Measurements from ENCODE around the gene BMP8B. TPM values are rescaled to one million over a fixed set of nuclear protein-coding genes. Genes with fewer than 3 reads are reported as not detected.

BMP8B gene
- total RNA-seq, 1 donor from 2014 or later: 0.10 TPM

- no peaks in the 10 kb centered on the region for H3K4me1 Mint-ChIP-seq (ENCODE audit: unreplicated experiment)
- H3K4me3 Mint-ChIP-seq (ENCODE audit: unreplicated experiment): no peak overlapping the region
- no peak for TF ChIP-seq CTCF (IDR thresholded peaks at IDR 0.05; ENCODE audit: unreplicated experiment)
- no peaks in the 10 kb centered on the region for H3K36me3 Mint-ChIP-seq (ENCODE audit: low read depth, unreplicated experiment)
- DNase-seq (ENCODE audit: low spot score): no peak
- H3K27ac Mint-ChIP-seq (ENCODE audit: unreplicated experiment): no peak overlapping the region
- no peaks in the 10 kb centered on the region for H3K9me3 Mint-ChIP-seq (ENCODE audit: unreplicated experiment)
- H3K27me3 Mint-ChIP-seq (ENCODE audit: unreplicated experiment): no peaks in the 10 kb centered on the region
These were observed 67.0 kb downstream of the BMP8B start for GRCh38 chr1:39721664-39722063.

- Mint-ChIP-seq H3K9me3 (ENCODE audit: unreplicated experiment) (no peaks in the 10 kb centered on the region), H3K27me3 (ENCODE audit: unreplicated experiment) (no peaks in the 10 kb centered on the region), H3K27ac (ENCODE audit: unreplicated experiment) (no peak overlapping the region), H3K4me3 (ENCODE audit: unreplicated experiment) (no peak overlapping the region), H3K4me1 (ENCODE audit: unreplicated experiment) (no peaks in the 10 kb centered on the region), H3K36me3 (ENCODE audit: low read depth, unreplicated experiment) (no peaks in the 10 kb centered on the region)
- DNase-seq (ENCODE audit: low spot score): no peak
- TF ChIP-seq CTCF (IDR thresholded peaks at IDR 0.05; ENCODE audit: unreplicated experiment): peak; percentile 89
These were observed 68.3 kb downstream of the BMP8B start for GRCh38 chr1:39720094-39720999.

- no peaks in the 10 kb centered on the region for H3K36me3 Mint-ChIP-seq (ENCODE audit: low read depth, unreplicated experiment)
- no peak overlapping the region for H3K4me3 Mint-ChIP-seq (ENCODE audit: unreplicated experiment)
- DNase-seq (ENCODE audit: low spot score): no peak
- no peaks in the 10 kb centered on the region for H3K4me1 Mint-ChIP-seq (ENCODE audit: unreplicated experiment)
- no peak overlapping the region for H3K27ac Mint-ChIP-seq (ENCODE audit: unreplicated experiment)
- no peak for TF ChIP-seq CTCF (IDR thresholded peaks at IDR 0.05; ENCODE audit: unreplicated experiment)
- peaks cover 6% of the 10 kb centered on the region for H3K27me3 Mint-ChIP-seq (ENCODE audit: unreplicated experiment)
- no peaks in the 10 kb centered on the region for H3K9me3 Mint-ChIP-seq (ENCODE audit: unreplicated experiment)
These were observed 70.9 kb downstream of the BMP8B start for GRCh38 chr1:39717809-39718208.

GRCh38 chr1:39713557-39713956 is 75.1 kb downstream of the BMP8B start:
- Mint-ChIP-seq H3K27ac (ENCODE audit: unreplicated experiment) (no peak overlapping the region), H3K4me3 (ENCODE audit: unreplicated experiment) (no peak overlapping the region), H3K36me3 (ENCODE audit: low read depth, unreplicated experiment) (no peaks in the 10 kb centered on the region), H3K9me3 (ENCODE audit: unreplicated experiment) (no peaks in the 10 kb centered on the region), H3K4me1 (ENCODE audit: unreplicated experiment) (no peaks in the 10 kb centered on the region), H3K27me3 (ENCODE audit: unreplicated experiment) (peaks cover 16% of the 10 kb centered on the region)
- no peak for DNase-seq (ENCODE audit: low spot score)
- TF ChIP-seq CTCF (IDR thresholded peaks at IDR 0.05; ENCODE audit: unreplicated experiment): no peak

GRCh38 chr1:39711966-39712340 is 76.7 kb downstream of the BMP8B start:
- no peaks in the 10 kb centered on the region for H3K4me1 Mint-ChIP-seq (ENCODE audit: unreplicated experiment)
- peaks cover 17% of the 10 kb centered on the region for H3K27me3 Mint-ChIP-seq (ENCODE audit: unreplicated experiment)
- H3K9me3 Mint-ChIP-seq (ENCODE audit: unreplicated experiment): no peaks in the 10 kb centered on the region
- TF ChIP-seq CTCF (IDR thresholded peaks at IDR 0.05; ENCODE audit: unreplicated experiment): no peak
- H3K36me3 Mint-ChIP-seq (ENCODE audit: low read depth, unreplicated experiment): no peaks in the 10 kb centered on the region
- DNase-seq (ENCODE audit: low spot score): no peak
- H3K27ac Mint-ChIP-seq (ENCODE audit: unreplicated experiment): no peak overlapping the region
- H3K4me3 Mint-ChIP-seq (ENCODE audit: unreplicated experiment): no peak overlapping the region
